ENCODE results near the gene CLDND2.

Gene CLDND2

DNA sequence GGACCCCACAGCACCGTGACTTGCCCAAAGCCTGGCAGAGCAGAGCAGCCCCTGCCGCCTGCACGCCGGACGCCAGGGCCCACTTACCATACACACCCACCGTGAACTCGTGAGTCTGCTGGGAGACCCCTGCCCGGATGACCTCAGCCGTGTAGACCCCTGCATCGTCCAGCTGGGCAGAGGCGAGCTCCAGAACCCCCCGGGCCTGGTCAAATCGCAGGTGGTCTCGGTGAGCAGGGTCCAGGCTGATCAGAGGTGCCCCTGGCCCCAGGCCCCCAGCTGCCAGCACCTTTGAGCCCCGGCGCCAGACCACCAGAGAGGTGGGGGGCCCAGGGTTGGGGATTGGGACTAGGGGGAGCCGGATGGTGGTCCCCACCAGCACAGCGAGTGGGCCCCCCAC is 27.7 kb downstream of the CLDND2 start:
- Histone ChIP-seq H3K4me3 (ENCODE audit: low read length in 2 of 2) (no peak overlapping the region), H3K9ac (ENCODE audit: low read depth in 1 of 2, low read length in 2 of 2) (no peak overlapping the region), H3K36me3 (ENCODE audit: control insufficient read depth in 2 of 2, insufficient read depth in 2 of 2, low read length in 2 of 2) (peaks cover 9 to 11% of the 10 kb centered on the region in 2 donors), H3K9me3 (ENCODE audit: control insufficient read depth in 2 of 2, low read length in 2 of 2) (no peaks in the 10 kb centered on the region), H3K4me1 (ENCODE audit: control insufficient read depth in 2 of 2, insufficient read depth in 2 of 2, low read length in 2 of 2) (peaks cover 5 to 10% of the 10 kb centered on the region in 2 donors), H3K27me3 (ENCODE audit: control insufficient read depth in 2 of 2, insufficient read depth in 2 of 2, low read length in 2 of 2) (no peaks in the 10 kb centered on the region), H3K27ac (ENCODE audit: low read depth in 2 of 2, low read length in 2 of 2) (no peak overlapping the region)

DNA sequence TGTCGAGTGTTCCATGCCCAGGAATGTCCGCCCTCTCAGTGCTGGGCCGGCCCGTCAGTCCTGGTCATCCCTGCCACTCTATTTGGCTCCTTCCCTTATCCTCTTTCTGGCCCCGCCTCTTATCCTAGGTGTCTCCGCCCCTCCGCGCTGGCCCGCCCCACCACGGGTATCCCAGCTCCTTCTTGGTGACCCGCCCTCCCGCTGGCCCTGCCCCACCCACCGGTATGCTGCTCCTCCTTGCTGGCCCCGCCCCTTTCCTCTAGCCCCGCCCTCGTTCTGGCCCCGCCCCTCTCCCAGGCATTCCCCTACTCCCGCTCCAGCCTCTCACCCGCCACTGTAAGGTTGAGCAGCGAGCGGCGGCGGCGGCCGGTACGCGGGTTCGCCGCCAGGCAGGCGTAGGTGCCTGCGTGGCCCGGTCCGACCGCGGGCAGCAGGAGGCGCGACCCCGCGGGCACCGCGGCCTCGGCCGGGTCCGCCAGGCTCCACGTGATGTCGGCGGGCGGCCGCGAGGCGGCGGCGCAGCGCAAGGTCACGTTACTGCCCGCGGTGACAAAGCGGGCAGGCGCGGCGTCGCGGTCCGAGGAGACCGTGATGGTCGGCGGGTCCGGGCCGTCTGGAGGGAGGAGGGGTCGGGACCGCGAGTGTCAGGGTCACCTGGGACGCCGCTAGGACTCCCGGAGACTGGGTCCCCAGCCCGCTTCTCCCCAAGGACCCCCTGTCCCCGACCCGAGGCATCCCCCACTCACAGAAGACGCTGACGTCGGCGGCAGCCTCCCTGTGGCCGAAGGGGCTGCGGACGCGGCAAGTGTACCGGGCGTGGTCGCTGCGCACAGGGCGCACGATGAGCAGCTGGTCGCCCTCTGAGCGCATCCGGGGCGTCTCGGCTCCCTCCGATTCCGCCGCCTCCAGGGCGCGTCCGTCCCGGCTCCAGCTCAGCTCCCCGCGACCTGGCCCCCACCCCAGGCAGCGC is 28.8 kb downstream of the CLDND2 start:
- Histone ChIP-seq H3K4me3 (ENCODE audit: low read length in 2 of 2) (peak overlapping the region; percentile 72 to 80), H3K27ac (ENCODE audit: low read depth in 2 of 2, low read length in 2 of 2) (peak overlapping the region; percentile 56 to 83), H3K9me3 (ENCODE audit: control insufficient read depth in 2 of 2, low read length in 2 of 2) (no peaks in the 10 kb centered on the region), H3K36me3 (ENCODE audit: control insufficient read depth in 2 of 2, insufficient read depth in 2 of 2, low read length in 2 of 2) (peaks cover 2 to 3% of the 10 kb centered on the region in 2 donors), H3K27me3 (ENCODE audit: control insufficient read depth in 2 of 2, insufficient read depth in 2 of 2, low read length in 2 of 2) (no peaks in the 10 kb centered on the region), H3K4me1 (ENCODE audit: control insufficient read depth in 2 of 2, insufficient read depth in 2 of 2, low read length in 2 of 2) (peaks cover 5 to 10% of the 10 kb centered on the region in 2 donors), H3K9ac (ENCODE audit: low read depth in 1 of 2, low read length in 2 of 2) (peak overlapping the region; percentile 32 to 65)

DNA sequence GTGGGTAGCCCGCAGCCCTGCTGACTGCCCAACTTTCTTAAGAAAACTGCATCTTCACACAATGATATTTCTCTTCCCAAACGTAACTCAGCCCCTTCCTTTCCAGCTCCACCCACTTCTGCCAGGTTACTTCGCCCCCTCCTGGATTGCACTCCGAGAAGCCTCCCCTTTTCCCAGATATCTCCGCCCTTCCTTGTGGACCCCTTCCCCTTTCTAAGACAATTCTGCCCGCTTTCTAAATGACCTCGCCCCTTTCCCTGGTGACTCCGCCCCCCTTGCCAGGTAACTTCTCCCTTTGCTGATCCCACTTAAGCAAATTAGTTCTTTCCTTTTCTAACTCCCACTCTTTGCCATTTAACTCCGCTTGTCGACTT is 29.5 kb downstream of the CLDND2 start:
- peak overlapping the region; percentile 24 to 40 for H3K9ac ChIP-seq (ENCODE audit: low read depth in 1 of 2, low read length in 2 of 2)
- H3K27ac ChIP-seq (ENCODE audit: low read depth in 2 of 2, low read length in 2 of 2) = peak overlapping the region; percentile 56 to 83
- no peaks in the 10 kb centered on the region for H3K36me3 ChIP-seq (ENCODE audit: control insufficient read depth in 2 of 2, insufficient read depth in 2 of 2, low read length in 2 of 2)
- peak overlapping the region; percentile 72 to 80 for H3K4me3 ChIP-seq (ENCODE audit: low read length in 2 of 2)
- H3K9me3 ChIP-seq (ENCODE audit: control insufficient read depth in 2 of 2, low read length in 2 of 2) = no peaks in the 10 kb centered on the region
- H3K27me3 ChIP-seq (ENCODE audit: control insufficient read depth in 2 of 2, insufficient read depth in 2 of 2, low read length in 2 of 2) = no peaks in the 10 kb centered on the region
- peaks cover 5 to 10% of the 10 kb centered on the region in 2 donors for H3K4me1 ChIP-seq (ENCODE audit: control insufficient read depth in 2 of 2, insufficient read depth in 2 of 2, low read length in 2 of 2)

DNA sequence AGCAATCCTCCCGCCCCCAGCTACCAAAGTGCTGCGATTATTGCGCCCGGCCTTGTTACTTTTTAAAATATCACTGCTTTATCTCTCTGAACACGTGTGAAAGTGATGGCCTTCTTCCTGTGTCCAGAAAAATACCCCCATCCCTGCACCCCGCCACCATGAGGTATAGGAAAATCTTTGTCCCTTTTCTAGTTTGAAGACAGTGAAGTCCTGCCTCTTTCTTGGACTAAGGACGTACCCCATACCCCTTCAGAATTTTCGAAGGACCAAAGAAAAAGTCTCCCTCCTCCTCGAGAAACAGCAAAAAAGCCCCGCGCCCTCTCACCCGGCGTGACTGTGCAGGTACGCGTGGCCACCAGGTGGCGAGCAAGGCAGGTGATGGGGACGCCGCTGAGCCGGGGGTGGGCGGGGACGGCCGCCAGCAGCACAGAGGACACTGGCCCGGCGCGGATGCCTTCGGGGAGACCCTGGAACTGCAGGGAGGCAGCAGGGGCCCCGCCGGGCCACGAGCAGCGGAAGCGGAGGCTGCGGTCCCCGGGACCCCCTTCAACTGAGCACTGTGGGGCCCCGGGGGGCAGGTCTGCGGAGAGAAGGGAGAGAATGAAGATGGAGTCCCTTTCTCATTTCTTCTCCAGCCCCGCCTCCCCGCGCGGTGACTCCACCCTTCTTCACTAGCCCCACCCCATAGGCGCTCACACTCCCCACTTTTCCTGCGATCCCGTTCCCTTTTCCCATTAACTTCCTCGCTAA is 30.1 kb downstream of the CLDND2 start:
- Histone ChIP-seq H3K9ac (ENCODE audit: low read depth in 1 of 2, low read length in 2 of 2) (peak overlapping the region; percentile 24 to 40), H3K4me1 (ENCODE audit: control insufficient read depth in 2 of 2, insufficient read depth in 2 of 2, low read length in 2 of 2) (peaks cover 5 to 10% of the 10 kb centered on the region in 2 donors), H3K9me3 (ENCODE audit: control insufficient read depth in 2 of 2, low read length in 2 of 2) (no peaks in the 10 kb centered on the region), H3K27ac (ENCODE audit: low read depth in 2 of 2, low read length in 2 of 2) (peak overlapping the region; percentile 56 to 83), H3K36me3 (ENCODE audit: control insufficient read depth in 2 of 2, insufficient read depth in 2 of 2, low read length in 2 of 2) (no peaks in the 10 kb centered on the region), H3K27me3 (ENCODE audit: control insufficient read depth in 2 of 2, insufficient read depth in 2 of 2, low read length in 2 of 2) (no peaks in the 10 kb centered on the region), H3K4me3 (ENCODE audit: low read length in 2 of 2) (peak overlapping the region; percentile 72 to 80)

DNA sequence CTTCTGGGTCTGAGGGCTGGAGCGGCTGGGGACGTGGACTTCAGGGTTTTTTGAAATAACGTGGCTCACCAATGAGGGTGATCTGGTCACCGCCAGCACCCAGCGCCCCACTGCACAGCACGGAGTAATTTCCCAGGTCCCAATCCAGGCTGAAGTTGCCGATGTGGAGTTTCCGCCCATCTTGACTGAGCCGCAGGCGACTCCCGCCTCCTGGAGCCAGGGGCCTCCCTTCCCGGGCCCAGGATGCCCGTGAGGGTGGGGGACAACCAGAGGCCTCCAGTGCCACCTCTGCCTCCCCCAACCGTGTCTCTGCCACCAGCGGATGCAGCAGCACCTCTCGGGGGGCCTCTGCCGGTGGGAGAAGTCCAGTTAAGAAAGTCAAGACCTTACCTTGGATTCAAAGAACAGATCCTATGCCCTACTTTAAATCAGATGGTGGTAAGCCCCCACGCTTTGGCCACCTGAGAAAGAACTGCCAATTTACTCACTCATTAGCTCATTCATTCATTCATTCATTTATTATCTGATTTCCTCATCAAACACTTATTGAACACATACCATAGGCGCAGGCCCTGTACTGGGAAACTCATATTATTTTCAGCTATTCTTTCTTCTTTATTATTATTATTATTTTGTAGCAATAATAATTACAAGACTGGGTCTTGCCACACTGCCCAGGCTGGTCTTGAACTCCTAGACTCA is 30.8 kb downstream of the CLDND2 start:
- Histone ChIP-seq H3K36me3 (ENCODE audit: control insufficient read depth in 2 of 2, insufficient read depth in 2 of 2, low read length in 2 of 2) (no peaks in the 10 kb centered on the region), H3K4me3 (ENCODE audit: low read length in 2 of 2) (no peak overlapping the region), H3K27me3 (ENCODE audit: control insufficient read depth in 2 of 2, insufficient read depth in 2 of 2, low read length in 2 of 2) (no peaks in the 10 kb centered on the region), H3K9me3 (ENCODE audit: control insufficient read depth in 2 of 2, low read length in 2 of 2) (no peaks in the 10 kb centered on the region), H3K9ac (ENCODE audit: low read depth in 1 of 2, low read length in 2 of 2) (no peak overlapping the region), H3K27ac (ENCODE audit: low read depth in 2 of 2, low read length in 2 of 2) (no peak overlapping the region), H3K4me1 (ENCODE audit: control insufficient read depth in 2 of 2, insufficient read depth in 2 of 2, low read length in 2 of 2) (peaks cover 5 to 10% of the 10 kb centered on the region in 2 donors)

DNA sequence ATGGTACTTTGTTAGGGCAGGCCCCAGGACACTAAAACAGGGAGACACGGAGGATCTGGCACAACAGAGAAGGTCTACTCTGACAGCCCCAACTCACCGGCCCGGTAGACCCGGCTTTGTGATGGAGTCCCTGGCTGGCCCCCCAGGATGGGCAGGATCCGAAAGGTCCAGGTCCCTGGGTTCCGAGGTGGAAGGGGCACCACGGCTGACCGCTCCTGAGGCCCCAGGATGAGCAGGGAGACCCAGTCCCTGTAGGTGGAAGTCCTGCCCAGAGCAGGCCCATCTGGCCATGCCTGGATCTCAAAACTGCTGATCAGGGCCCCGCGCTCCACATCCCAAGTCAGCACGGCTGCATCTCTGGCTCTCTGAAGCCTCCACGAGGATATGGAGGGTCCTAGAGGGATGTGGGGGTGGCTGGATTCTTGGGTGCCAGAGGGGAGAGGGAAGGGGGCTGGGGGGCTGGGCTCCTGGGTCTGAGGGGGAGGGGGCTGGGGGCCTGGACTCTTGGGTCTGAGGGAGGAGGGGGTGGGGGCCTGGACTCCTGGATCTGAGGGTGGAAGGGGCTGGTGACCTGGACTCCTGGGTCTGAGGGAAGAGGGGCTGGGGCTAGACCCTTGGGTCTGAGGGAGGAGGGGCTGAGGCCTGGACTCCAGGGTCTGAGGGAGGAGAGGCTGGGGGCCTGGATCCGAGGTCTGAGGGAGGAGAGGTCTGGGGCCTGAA is 31.5 kb downstream of the CLDND2 start:
- no peaks in the 10 kb centered on the region for H3K36me3 ChIP-seq (ENCODE audit: control insufficient read depth in 2 of 2, insufficient read depth in 2 of 2, low read length in 2 of 2)
- H3K9me3 ChIP-seq (ENCODE audit: control insufficient read depth in 2 of 2, low read length in 2 of 2) = no peaks in the 10 kb centered on the region
- H3K27me3 ChIP-seq (ENCODE audit: control insufficient read depth in 2 of 2, insufficient read depth in 2 of 2, low read length in 2 of 2) = no peaks in the 10 kb centered on the region
- peaks cover 5 to 10% of the 10 kb centered on the region in 2 donors for H3K4me1 ChIP-seq (ENCODE audit: control insufficient read depth in 2 of 2, insufficient read depth in 2 of 2, low read length in 2 of 2)
- H3K9ac ChIP-seq (ENCODE audit: low read depth in 1 of 2, low read length in 2 of 2) = no peak overlapping the region
- no peak overlapping the region for H3K4me3 ChIP-seq (ENCODE audit: low read length in 2 of 2)
- H3K27ac ChIP-seq (ENCODE audit: low read depth in 2 of 2, low read length in 2 of 2) = no peak overlapping the region

DNA sequence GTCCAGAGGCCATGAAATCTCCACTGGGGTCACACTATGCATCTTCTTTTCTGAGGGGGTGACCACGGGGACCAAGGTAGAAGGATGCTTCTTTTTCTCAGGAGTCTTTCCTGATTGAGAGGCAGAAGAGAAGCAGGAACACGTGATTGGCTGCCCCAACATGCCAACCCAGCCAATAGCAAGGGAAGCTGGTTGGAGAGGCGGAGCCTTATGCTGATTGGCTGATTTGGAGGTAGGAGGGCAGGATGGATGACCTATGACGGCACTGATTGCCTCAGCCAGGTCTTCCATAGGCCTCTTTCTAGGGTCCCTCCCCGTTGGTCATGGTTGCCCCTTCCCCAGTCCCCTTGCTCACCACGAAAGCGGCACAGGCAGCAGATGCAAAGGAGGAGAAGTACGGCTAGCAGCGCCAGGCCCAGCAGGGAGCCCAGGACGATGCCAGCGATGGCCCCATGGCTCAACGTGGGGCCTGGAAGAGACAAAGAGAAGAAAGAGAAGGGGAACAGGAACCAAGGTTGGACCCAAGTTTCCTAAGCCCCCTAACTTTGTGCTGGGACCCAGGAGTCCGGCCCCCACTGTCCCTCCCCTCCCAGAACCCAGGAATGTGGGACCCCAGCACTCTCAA is 34.9 kb downstream of the CLDND2 start:
- no peak overlapping the region for H3K4me3 ChIP-seq (ENCODE audit: low read length in 2 of 2)

DNA sequence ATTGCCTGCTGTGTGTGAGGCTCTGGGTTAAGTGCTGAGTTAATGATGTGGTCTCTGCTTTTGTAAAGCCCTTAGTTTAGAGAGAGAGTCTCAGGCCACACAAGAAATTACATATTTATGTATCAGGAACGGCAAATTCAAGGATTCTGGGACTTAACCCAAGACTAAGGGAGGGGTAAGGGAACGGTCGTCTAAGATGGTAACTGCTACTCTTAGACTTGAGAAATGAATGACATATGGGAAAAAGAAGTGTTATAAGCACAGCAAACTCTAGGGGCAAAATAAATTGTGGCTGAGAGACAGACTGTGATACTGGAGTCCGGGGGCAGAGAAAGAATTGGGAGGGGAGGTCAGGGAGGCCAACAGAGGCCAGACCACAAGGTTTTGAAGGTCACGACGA is 37.1 kb downstream of the CLDND2 start:
- H3K9me3 ChIP-seq (ENCODE audit: control insufficient read depth in 2 of 2, low read length in 2 of 2) = no peaks in the 10 kb centered on the region
- peaks cover 6 to 8% of the 10 kb centered on the region in 2 donors for H3K27me3 ChIP-seq (ENCODE audit: control insufficient read depth in 2 of 2, insufficient read depth in 2 of 2, low read length in 2 of 2)
- no peaks in the 10 kb centered on the region for H3K36me3 ChIP-seq (ENCODE audit: control insufficient read depth in 2 of 2, insufficient read depth in 2 of 2, low read length in 2 of 2)

More for the DNA sequence above, 34.9 kb downstream of the CLDND2 start:
- no peaks in the 10 kb centered on the region for H3K27me3 ChIP-seq (ENCODE audit: control insufficient read depth in 2 of 2, insufficient read depth in 2 of 2, low read length in 2 of 2)
- no peaks in the 10 kb centered on the region for H3K36me3 ChIP-seq (ENCODE audit: control insufficient read depth in 2 of 2, insufficient read depth in 2 of 2, low read length in 2 of 2)
- H3K4me1 ChIP-seq (ENCODE audit: control insufficient read depth in 2 of 2, insufficient read depth in 2 of 2, low read length in 2 of 2) = peaks cover 0 to 2% of the 10 kb centered on the region in 2 donors
- H3K27ac ChIP-seq (ENCODE audit: low read depth in 2 of 2, low read length in 2 of 2) = no peak overlapping the region
- H3K9me3 ChIP-seq (ENCODE audit: control insufficient read depth in 2 of 2, low read length in 2 of 2) = no peaks in the 10 kb centered on the region
- no peak overlapping the region for H3K9ac ChIP-seq (ENCODE audit: low read depth in 1 of 2, low read length in 2 of 2)

DNA sequence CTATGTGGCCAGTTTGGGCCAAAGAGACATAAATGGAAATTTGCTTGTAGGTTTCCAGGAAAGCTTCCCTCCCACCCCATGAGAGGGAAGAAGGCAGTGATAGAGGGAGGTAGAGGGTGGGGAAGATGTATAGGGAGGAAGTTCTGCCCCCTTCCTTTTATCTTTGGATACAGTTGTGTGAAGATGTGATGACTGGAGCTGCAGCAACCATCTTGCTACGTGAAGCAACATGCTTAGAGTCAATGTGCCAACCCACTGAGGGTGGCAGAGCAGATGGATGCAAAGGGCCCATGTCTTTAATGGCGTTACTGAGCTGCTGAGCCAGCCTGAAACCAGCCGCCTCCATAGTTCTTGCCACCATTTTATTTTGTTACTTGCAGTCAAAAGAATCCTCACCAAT is 37.6 kb downstream of the CLDND2 start:
- no peaks in the 10 kb centered on the region for H3K9me3 ChIP-seq (ENCODE audit: control insufficient read depth in 2 of 2, low read length in 2 of 2)
- peaks cover 0 to 4% of the 10 kb centered on the region in 2 donors for H3K4me1 ChIP-seq (ENCODE audit: control insufficient read depth in 2 of 2, insufficient read depth in 2 of 2, low read length in 2 of 2)
- H3K27me3 ChIP-seq (ENCODE audit: control insufficient read depth in 2 of 2, insufficient read depth in 2 of 2, low read length in 2 of 2) = peaks cover 6 to 8% of the 10 kb centered on the region in 2 donors
- no peaks in the 10 kb centered on the region for H3K36me3 ChIP-seq (ENCODE audit: control insufficient read depth in 2 of 2, insufficient read depth in 2 of 2, low read length in 2 of 2)
- no peak overlapping the region for H3K27ac ChIP-seq (ENCODE audit: low read depth in 2 of 2, low read length in 2 of 2)
- H3K9ac ChIP-seq (ENCODE audit: low read depth in 1 of 2, low read length in 2 of 2) = no peak overlapping the region
- H3K4me3 ChIP-seq (ENCODE audit: low read length in 2 of 2) = no peak overlapping the region

More for the DNA sequence above, 37.1 kb downstream of the CLDND2 start:
- Histone ChIP-seq H3K27ac (ENCODE audit: low read depth in 2 of 2, low read length in 2 of 2) (no peak overlapping the region), H3K4me3 (ENCODE audit: low read length in 2 of 2) (no peak overlapping the region), H3K9ac (ENCODE audit: low read depth in 1 of 2, low read length in 2 of 2) (no peak overlapping the region), H3K4me1 (ENCODE audit: control insufficient read depth in 2 of 2, insufficient read depth in 2 of 2, low read length in 2 of 2) (peaks cover 0 to 4% of the 10 kb centered on the region in 2 donors)
